ENCODE data around the gene COL27A1. TPM values are rescaled to one million over a fixed set of nuclear protein-coding genes. Genes with fewer than 3 reads are reported as not detected.

COL27A1 gene
- total RNA-seq, 2 experiments from 2014 or later, result 11.4 to 12.2 TPM

GRCh38 chr9:114166614-114167572, 11.6 kb downstream of the COL27A1 start:
- no peak overlapping the region for H3K4me3 Mint-ChIP-seq
- no peaks in the 10 kb centered on the region for H3K4me1 Mint-ChIP-seq
- no peaks in the 10 kb centered on the region for H3K9me3 Mint-ChIP-seq
- peaks cover 3% of the 10 kb centered on the region for H3K27me3 Mint-ChIP-seq
- no peak overlapping the region for H3K27ac Mint-ChIP-seq
- H3K36me3 Mint-ChIP-seq, result peaks cover 6% of the 10 kb centered on the region
- no peak for DNase-seq

DNA sequence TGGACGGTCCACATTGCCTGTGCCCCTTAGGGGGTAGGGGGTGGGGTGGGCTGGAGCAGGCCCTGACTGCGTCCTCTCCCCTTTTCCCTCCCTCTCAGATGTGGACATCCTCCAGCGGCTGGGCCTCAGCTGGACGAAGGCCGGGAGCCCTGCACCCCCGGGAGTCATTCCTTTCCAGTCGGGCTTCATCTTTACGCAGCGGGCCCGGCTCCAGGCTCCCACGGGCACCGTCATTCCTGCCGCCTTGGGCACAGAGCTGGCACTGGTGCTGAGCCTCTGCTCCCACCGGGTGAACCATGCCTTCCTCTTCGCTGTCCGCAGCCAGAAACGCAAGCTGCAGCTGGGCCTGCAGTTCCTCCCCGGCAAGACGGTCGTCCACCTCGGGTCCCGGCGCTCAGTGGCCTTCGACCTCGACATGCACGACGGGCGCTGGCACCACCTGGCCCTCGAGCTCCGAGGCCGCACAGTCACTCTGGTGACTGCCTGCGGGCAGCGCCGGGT, 12.3 kb downstream of the COL27A1 start:
- no peaks in the 10 kb centered on the region for H3K4me1 Mint-ChIP-seq
- DNase-seq, result no peak
- H3K27me3 Mint-ChIP-seq, result peaks cover 3% of the 10 kb centered on the region
- no peaks in the 10 kb centered on the region for H3K9me3 Mint-ChIP-seq
- no peak overlapping the region for H3K4me3 Mint-ChIP-seq
- H3K36me3 Mint-ChIP-seq, result peaks cover 6% of the 10 kb centered on the region
- H3K27ac Mint-ChIP-seq, result no peak overlapping the region

DNA sequence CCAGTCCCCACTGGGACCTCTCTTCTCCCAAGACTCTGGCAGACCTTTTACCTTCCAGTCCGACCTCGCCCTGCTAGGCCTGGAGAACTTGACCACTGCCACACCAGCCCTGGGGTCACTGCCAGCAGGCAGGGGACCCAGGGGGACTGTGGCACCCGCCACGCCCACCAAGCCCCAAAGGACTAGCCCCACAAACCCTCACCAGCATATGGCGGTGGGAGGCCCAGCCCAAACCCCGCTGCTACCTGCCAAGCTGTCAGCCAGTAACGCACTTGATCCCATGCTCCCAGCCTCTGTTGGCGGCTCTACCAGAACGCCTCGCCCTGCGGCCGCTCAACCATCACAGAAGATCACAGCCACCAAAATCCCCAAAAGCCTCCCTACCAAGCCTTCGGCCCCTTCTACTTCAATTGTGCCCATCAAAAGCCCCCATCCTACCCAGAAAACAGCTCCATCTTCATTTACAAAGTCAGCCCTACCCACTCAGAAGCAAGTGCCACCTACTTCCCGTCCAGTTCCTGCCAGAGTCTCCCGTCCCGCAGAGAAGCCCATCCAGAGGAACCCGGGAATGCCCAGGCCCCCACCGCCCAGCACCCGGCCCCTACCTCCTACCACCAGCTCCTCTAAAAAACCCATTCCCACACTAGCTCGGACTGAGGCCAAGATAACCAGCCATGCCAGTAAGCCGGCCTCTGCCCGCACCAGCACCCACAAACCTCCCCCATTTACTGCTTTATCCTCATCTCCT, 13.1 kb downstream of the COL27A1 start:
- H3K9me3 Mint-ChIP-seq, result no peaks in the 10 kb centered on the region
- H3K4me1 Mint-ChIP-seq, result no peaks in the 10 kb centered on the region
- no peak overlapping the region for H3K4me3 Mint-ChIP-seq
- peaks cover 6% of the 10 kb centered on the region for H3K36me3 Mint-ChIP-seq
- no peak for DNase-seq
- peaks cover 3% of the 10 kb centered on the region for H3K27me3 Mint-ChIP-seq
- H3K27ac Mint-ChIP-seq, result no peak overlapping the region

- peaks cover 6% of the 10 kb centered on the region for H3K36me3 Mint-ChIP-seq
- no peaks in the 10 kb centered on the region for H3K9me3 Mint-ChIP-seq
- H3K27ac Mint-ChIP-seq, result no peak overlapping the region
- H3K4me3 Mint-ChIP-seq, result no peak overlapping the region
- DNase-seq, result no peak
- peaks cover 3% of the 10 kb centered on the region for H3K27me3 Mint-ChIP-seq
- no peaks in the 10 kb centered on the region for H3K4me1 Mint-ChIP-seq
Measured at GRCh38 chr9:114169029-114169951, 14.0 kb downstream of the COL27A1 start.

- no peaks in the 10 kb centered on the region for H3K9me3 Mint-ChIP-seq
- H3K4me1 Mint-ChIP-seq, result no peaks in the 10 kb centered on the region
- no peak for DNase-seq
- H3K36me3 Mint-ChIP-seq, result peaks cover 6% of the 10 kb centered on the region
- H3K27me3 Mint-ChIP-seq, result peaks cover 3% of the 10 kb centered on the region
- no peak overlapping the region for H3K4me3 Mint-ChIP-seq
- no peak overlapping the region for H3K27ac Mint-ChIP-seq
Measured at GRCh38 chr9:114169952-114170770, 14.8 kb downstream of the COL27A1 start.

DNA sequence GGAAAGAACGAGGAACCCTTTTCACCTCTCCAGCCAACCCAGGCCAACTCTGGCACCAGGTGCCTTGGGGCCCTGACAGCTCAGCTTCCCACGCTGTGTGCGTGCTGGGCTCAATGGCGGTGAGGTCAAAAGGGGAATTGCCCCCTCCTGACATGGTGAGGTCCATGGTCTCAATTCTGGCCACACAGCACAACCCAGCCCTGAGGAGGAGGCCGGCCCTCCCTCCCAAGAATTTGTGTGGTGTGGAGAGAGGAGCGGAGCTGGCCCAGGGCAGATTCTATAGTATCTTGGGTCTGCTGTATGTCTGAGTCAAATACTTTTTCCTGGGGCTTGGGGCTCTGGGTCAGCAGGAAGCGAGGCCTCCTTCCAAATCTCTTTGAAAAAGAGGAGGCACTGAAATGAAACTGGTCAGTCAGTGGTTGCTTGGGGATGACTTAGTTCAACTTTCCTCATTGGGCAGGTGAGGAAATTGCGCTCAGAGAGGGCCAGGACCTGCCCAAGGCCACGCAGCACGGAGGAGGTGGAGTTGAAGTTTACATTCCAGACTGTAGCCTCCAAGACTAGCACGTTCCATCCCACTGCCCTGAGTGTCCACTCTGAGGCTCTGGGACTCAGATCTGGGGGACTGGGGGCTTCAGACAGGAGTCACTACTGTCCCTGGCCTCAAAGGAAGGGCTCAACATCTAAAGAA, 15.6 kb downstream of the COL27A1 start:
- H3K4me3 Mint-ChIP-seq, result no peak overlapping the region
- peaks cover 3% of the 10 kb centered on the region for H3K27me3 Mint-ChIP-seq
- H3K9me3 Mint-ChIP-seq, result no peaks in the 10 kb centered on the region
- H3K27ac Mint-ChIP-seq, result no peak overlapping the region
- no peak for DNase-seq
- H3K36me3 Mint-ChIP-seq, result peaks cover 6% of the 10 kb centered on the region
- no peaks in the 10 kb centered on the region for H3K4me1 Mint-ChIP-seq

DNA sequence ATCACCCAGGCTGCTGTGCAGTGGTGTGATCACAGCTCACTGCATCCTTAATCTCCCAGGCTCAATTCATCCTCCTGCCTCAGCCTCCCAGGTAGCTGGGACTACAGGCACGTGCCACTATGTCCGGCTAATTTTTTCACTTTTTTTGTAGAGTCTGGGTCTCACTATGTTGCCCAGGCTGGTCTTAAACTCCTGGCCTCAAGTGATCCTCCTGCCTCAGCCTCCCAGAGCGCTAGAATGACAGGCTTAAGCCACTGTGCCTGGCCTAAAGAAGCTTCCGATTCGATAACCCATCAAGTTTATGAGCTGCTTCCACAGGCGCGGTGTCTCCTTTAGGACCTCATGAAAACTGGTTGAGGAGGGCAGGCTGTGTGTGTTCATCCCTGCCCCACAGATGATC, 16.2 kb downstream of the COL27A1 start:
- H3K4me3 Mint-ChIP-seq, result no peak overlapping the region
- H3K27ac Mint-ChIP-seq, result no peak overlapping the region
- H3K36me3 Mint-ChIP-seq, result peaks cover 6% of the 10 kb centered on the region
- H3K27me3 Mint-ChIP-seq, result peaks cover 3% of the 10 kb centered on the region
- no peaks in the 10 kb centered on the region for H3K9me3 Mint-ChIP-seq
- H3K4me1 Mint-ChIP-seq, result no peaks in the 10 kb centered on the region
- no peak for DNase-seq

DNA sequence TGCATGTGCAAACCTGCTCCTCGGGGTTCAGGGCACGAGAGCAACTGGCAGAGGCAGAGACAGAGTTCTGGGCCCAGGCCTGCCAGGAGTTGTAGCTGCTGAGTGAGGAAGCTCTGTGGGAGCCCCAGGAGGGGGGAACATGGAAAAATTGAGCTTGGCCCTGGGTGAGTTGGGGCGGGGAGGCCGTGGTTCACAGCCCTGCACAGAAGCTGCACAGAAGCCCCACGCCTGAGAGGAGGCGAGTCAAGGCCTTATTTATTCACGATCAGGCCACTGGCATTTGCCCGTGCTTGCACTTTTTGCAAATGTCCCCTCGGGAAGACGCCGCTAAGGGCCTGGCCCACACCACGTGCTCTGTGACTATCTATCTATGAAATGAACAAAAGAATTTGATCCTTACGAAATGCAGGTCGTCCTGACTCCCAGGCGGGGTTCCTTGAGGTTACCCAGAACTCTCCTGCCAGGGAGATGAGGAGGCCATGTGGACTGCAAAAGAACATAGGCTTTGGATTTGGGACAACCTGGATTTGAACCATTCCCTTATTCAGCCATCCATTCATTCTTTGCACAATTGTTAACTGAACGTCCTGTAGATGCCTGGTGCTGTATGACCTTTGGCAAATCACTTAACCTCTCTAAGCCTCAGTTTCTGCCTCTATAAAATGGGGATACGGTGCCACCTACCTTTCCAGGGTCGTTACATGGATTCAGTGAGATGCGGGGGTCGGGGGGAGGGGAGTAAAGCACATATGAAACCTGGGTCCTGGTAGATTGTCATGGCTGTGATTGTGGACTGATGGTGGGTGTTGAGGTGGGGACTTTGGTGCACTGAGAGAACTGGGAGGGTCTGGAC, 17.9 kb downstream of the COL27A1 start:
- Mint-ChIP-seq H3K27me3 (peaks cover 3% of the 10 kb centered on the region), H3K4me1 (no peaks in the 10 kb centered on the region)

DNA sequence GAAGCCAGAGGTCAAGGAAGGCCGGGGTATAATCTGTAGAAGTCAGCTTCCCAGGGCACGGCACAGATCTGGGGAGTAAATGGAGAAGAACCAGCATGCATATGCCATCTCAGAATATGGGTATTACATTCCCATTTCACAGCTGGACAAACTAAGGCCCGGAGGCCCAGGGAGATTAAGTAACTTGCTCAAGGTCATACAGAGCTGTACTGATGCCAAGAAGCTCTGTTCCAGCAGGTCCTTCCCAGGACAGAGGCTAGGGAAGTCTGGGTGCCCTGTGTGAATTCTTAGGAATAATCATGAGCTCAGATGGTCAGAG, 19.2 kb downstream of the COL27A1 start:
- Mint-ChIP-seq H3K36me3 (no peaks in the 10 kb centered on the region), H3K9me3 (no peaks in the 10 kb centered on the region), H3K4me3 (no peak overlapping the region), H3K27ac (no peak overlapping the region), H3K27me3 (no peaks in the 10 kb centered on the region), H3K4me1 (no peaks in the 10 kb centered on the region)
- DNase-seq, result no peak

More for the DNA sequence above, 17.9 kb downstream of the COL27A1 start:
- Mint-ChIP-seq H3K36me3 (peaks cover 5% of the 10 kb centered on the region), H3K4me3 (no peak overlapping the region), H3K27ac (no peak overlapping the region), H3K9me3 (no peaks in the 10 kb centered on the region)
- no peak for DNase-seq

DNA sequence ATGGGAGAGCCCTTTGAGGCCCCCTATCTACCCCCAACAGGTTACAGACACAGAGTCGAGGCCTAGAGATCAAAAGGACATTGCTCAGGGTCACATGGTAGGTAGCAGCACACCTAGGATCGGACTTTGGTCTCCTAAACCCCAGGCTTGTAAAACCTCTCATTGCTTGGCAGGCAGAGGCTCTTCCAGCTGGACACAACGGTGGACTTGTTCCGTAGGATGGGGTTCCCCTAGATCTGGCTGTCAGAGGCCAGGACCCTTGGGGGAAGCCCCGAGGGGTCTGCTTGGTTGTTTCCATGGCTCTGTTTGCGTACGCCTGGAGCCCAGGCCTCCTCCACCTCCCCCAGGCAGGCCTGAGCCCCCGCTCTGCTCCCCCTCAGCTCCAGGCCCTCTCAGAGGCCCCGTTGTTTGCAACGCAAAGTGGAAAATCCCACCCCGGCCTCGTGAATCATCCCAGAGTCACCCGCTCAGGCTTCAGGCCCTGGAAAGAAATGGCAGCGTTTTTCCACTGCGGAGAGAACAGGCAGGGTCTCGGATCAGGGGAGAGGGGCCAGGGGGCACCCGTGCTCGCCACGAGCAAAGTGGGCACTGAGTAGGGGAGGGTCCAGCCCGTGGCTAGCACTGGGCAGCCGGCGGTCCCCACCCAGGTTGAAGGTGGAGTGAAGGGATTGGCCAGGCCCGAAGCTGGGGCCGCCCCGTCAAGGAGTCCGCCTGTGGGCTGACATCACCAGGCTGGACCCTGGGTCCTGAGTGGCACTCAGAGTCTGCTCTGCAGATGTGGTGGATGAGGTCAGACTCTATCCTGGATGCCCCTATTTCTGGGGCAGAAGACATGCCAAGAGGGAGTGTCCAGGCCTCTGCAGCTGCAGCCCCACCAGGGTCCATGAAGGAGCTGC, 19.8 kb downstream of the COL27A1 start:
- Mint-ChIP-seq H3K27me3 (no peaks in the 10 kb centered on the region), H3K4me3 (no peak overlapping the region), H3K27ac (no peak overlapping the region), H3K4me1 (no peaks in the 10 kb centered on the region), H3K9me3 (no peaks in the 10 kb centered on the region), H3K36me3 (no peaks in the 10 kb centered on the region)
- DNase-seq, result no peak

DNA sequence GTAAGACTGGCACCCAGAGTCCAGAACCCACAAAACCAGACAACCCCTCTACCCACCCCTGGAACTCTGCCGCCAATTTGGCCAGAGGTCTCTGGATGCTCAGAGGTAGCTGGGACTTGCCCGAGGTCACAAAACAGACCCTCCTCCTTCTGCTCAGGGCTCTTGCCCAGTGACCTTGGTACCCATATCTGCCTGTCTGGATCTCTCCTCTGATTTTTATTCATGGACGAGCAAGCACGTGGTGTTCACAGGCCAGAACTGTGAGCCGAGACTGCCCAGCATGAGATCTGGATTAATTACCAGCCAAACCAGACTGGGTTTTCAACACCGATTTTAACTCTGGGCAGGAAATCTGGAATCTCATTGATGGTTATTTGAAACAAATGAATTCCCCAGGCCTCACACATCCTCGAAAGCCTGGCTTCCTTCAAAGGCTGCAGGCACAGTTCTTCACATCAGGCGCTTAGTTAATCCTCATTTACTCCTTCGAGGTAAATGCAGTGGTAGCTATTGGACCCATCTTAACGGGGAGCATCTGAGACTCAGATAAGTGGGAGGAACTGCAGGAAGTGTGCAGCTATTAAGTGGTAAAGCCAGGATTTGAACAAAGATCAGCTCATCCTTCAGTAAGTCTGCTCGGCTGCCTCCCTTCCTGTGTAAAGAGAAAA, 21.4 kb downstream of the COL27A1 start:
- Mint-ChIP-seq H3K9me3 (no peaks in the 10 kb centered on the region), H3K4me1 (no peaks in the 10 kb centered on the region), H3K36me3 (no peaks in the 10 kb centered on the region), H3K4me3 (no peak overlapping the region), H3K27ac (no peak overlapping the region), H3K27me3 (peaks cover 4% of the 10 kb centered on the region)
- DNase-seq, result no peak
